Smooth muscle cell (in vitro differentiated cells): Measurements from ENCODE around the gene CD80. TPM values are rescaled to one million over a fixed set of nuclear protein-coding genes. Genes with fewer than 3 reads are reported as not detected.

Source experiments
- DNase-seq: peaks from one replicate; lab custom pipeline; 2025; ENCODE audit not compliant: unreplicated experiment; lab: John Stamatoyannopoulos, UW
- H2AFZ ChIP-seq: fragments of 200-600 bp; sonication (generic); 2 replicates; pipeline ENCODE4 v1.6.0; 2016; ENCODE audit warnings: antibody characterized with exemption, low read depth, mild to moderate bottlenecking
- H3F3A ChIP-seq: fragments of 200-600 bp; sonication (generic); 2 replicates; pipeline ENCODE4 v1.6.0; 2017; ENCODE audit warnings: antibody characterized with exemption, low read depth
- H3K27ac ChIP-seq: fragments of 200-600 bp; sonication (generic); 2 replicates; pipeline ENCODE4 v1.5.1; 2016; ENCODE audit warnings: low read depth, mild to moderate bottlenecking
- H3K27me3 ChIP-seq: fragments of 200-600 bp; sonication (generic); 2 replicates; pipeline ENCODE4 v1.6.1; 2016; ENCODE audit warnings: low read depth, mild to moderate bottlenecking
- H3K36me3 ChIP-seq: fragments of 200-600 bp; sonication (generic); 2 replicates; pipeline ENCODE4 v1.5.1; 2016; ENCODE audit warnings: low read depth
- H3K4me1 ChIP-seq: fragments of 200-600 bp; sonication (generic); 2 replicates; pipeline ENCODE4 v1.5.1; 2016; ENCODE audit warnings: low read depth
- H3K4me2 ChIP-seq: fragments of 200-600 bp; sonication (generic); 2 replicates; pipeline ENCODE4 v1.6.0; 2016; ENCODE audit warnings: mild to moderate bottlenecking
- H3K4me3 ChIP-seq: fragments of 200-600 bp; sonication (generic); 2 replicates; pipeline ENCODE4 v1.5.1; 2016; ENCODE audit warnings: mild to moderate bottlenecking
- H3K79me2 ChIP-seq: fragments of 200-600 bp; sonication (generic); 2 replicates; pipeline ENCODE4 v1.6.0; 2016; ENCODE audit warnings: low read depth, mild to moderate bottlenecking
- H3K9ac ChIP-seq: fragments of 200-600 bp; sonication (generic); 2 replicates; pipeline ENCODE4 v1.6.0; 2016; ENCODE audit warnings: low read depth
- H3K9me3 ChIP-seq: fragments of 200-600 bp; sonication (generic); replicated peaks from 2 replicates; pipeline ENCODE4 v1.5.1; 2016; ENCODE audit warnings: low read depth
- H4K20me1 ChIP-seq: fragments of 200-600 bp; sonication (generic); 2 replicates; pipeline ENCODE4 v1.6.0; 2016; ENCODE audit warnings: low read depth
- WGBS: methylation state at CpG from one replicate; pipeline ENCODE4 v1.1.7; 2016; ENCODE audit warnings: low lambda C conversion rate; 5-methylcytosine and 5-hydroxymethylcytosine counted together
- polyA plus RNA-seq: library from polyadenylated mRNA; unstranded; fragments of >200 nt; fragmentation: Nextera tagmentation; extraction: Ambion mirVana; gene quantifications from 2 replicates; pipeline ENCODE4 v1.2.1, GENCODE V29; 2016
- total RNA-seq: library from RNA; depleted of rRNA; stranded (reverse); fragments of >200 nt; gene quantifications from 2 replicates; pipeline ENCODE4 v1.2.3, GENCODE V29; 2014
- TF ChIP-seq, protein P1 (sequence below): fragments of 200-600 bp; sonication (generic); IDR thresholded peaks from 2 replicates; pipeline ENCODE4 v1.5.1; 2017; ENCODE audit warnings: borderline replicate concordance, mild to moderate bottlenecking, antibody characterized with exemption; ENCODE audit not compliant: insufficient read depth, poor library complexity, severe bottlenecking

The CD80 gene
- total and polyA plus RNA-seq, 2 experiments from 2014 or later = not detected

DNA sequence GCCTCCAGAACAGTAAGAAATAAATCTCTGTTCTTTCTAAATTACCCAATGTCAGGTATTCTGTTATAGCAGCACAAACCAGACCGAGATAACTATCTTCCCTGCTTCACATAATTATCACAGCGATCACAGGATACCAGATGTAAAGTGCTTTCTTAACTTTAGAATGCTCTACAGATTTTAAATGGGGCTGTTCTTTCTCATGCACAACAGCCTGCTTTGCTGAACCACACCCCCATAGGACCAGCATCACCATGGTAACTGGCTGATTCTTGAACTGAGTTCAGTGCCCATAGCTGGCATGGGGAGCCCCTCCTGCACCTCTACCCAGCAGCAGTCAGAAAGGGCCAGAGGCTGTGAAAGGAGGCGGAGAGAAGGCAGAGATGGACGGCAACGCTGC is 7.8 kb downstream of the CD80 start:
- Histone ChIP-seq H2AFZ (no peak overlapping the region), H3F3A (no peaks in the 10 kb centered on the region), H3K9me3 (no peaks in the 10 kb centered on the region), H3K79me2 (no peaks in the 10 kb centered on the region), H3K27ac (no peak overlapping the region), H3K27me3 (no peaks in the 10 kb centered on the region), H3K4me1 (no peaks in the 10 kb centered on the region), H3K4me2 (no peak overlapping the region), H3K9ac (no peak overlapping the region), H4K20me1 (no peaks in the 10 kb centered on the region), H3K36me3 (no peaks in the 10 kb centered on the region), H3K4me3 (no peak overlapping the region)
- 86% methylated on average over 5 of the region's 5 CpGs for WGBS
- TF ChIP-seq, protein P1, sequence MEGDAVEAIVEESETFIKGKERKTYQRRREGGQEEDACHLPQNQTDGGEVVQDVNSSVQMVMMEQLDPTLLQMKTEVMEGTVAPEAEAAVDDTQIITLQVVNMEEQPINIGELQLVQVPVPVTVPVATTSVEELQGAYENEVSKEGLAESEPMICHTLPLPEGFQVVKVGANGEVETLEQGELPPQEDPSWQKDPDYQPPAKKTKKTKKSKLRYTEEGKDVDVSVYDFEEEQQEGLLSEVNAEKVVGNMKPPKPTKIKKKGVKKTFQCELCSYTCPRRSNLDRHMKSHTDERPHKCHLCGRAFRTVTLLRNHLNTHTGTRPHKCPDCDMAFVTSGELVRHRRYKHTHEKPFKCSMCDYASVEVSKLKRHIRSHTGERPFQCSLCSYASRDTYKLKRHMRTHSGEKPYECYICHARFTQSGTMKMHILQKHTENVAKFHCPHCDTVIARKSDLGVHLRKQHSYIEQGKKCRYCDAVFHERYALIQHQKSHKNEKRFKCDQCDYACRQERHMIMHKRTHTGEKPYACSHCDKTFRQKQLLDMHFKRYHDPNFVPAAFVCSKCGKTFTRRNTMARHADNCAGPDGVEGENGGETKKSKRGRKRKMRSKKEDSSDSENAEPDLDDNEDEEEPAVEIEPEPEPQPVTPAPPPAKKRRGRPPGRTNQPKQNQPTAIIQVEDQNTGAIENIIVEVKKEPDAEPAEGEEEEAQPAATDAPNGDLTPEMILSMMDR = no peak
- no peak for DNase-seq

DNA sequence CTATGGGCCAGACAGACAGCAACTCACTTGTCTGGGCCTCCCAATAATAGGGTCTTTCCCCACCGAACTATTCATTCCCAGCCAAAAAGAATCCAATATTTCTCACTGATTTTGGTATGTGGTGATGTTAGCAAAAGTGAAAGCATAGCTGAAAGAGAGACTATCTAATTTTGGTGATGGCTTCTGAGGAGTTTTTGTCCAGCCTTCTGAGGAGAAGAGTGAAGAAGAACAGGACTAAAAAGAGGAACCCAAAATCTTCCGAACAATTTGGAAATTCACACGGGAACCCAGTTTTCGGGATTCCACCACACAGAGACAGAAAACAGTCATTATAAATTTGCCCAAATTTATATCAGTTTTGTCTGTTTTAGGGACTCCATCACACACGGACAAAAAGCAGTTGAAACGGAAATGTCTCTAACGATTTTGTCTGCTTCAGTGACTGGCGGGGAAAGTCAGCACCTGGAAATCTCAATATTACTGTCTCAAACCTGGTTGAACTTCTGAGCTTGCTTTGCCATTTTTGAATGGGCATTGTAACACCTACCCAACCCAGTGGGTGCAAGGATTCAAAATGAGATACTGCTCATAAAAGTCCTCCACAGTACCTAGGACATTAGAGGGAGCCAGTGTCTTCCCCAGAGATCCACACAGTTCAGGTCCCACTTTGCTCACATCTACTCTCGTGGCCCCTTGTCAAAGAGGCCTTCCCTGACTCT is 9.1 kb downstream of the CD80 start:
- Histone ChIP-seq H3K4me1 (no peaks in the 10 kb centered on the region), H3F3A (no peaks in the 10 kb centered on the region), H3K9ac (no peak overlapping the region), H3K4me3 (no peak overlapping the region), H3K27ac (no peak overlapping the region), H3K27me3 (no peaks in the 10 kb centered on the region), H3K9me3 (no peaks in the 10 kb centered on the region), H2AFZ (no peak overlapping the region), H3K79me2 (no peaks in the 10 kb centered on the region), H4K20me1 (no peaks in the 10 kb centered on the region), H3K4me2 (no peak overlapping the region), H3K36me3 (no peaks in the 10 kb centered on the region)
- WGBS = 95% methylated on average over 9 of the region's 9 CpGs
- TF ChIP-seq, protein P1 = no peak
- DNase-seq = no peak

DNA sequence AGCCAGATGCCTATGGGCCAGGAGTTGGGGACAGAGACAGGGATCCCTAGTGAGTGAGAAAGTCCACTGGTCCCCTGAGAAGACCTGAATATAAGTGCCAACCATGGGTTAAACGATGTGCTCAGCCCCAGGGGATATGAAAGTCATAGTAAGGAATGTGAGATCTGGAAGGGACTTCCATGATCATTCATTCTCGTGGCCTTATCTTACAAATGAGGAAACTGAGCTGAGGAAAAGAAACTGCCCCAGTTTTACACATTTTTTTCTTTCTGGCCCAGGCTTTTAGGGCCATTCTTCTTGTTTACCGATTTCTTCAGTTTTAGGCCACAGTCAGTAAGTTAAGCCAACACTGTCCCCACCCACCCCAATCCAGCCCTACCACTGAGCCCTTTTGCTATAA is 11.1 kb downstream of the CD80 start:
- no peak overlapping the region for H3K27ac ChIP-seq
- no peaks in the 10 kb centered on the region for H3K4me1 ChIP-seq
- no peaks in the 10 kb centered on the region for H3K9me3 ChIP-seq
- no peak overlapping the region for H2AFZ ChIP-seq
- TF ChIP-seq, protein P1 = no peak
- no peak overlapping the region for H3K4me3 ChIP-seq
- H3K9ac ChIP-seq = no peak overlapping the region
- no peaks in the 10 kb centered on the region for H3K79me2 ChIP-seq
- no peaks in the 10 kb centered on the region for H3K36me3 ChIP-seq
- no peaks in the 10 kb centered on the region for H3K27me3 ChIP-seq
- 26% methylated on average over 3 of the region's 3 CpGs for WGBS
- H4K20me1 ChIP-seq = no peaks in the 10 kb centered on the region
- no peak overlapping the region for H3K4me2 ChIP-seq
- H3F3A ChIP-seq = no peaks in the 10 kb centered on the region
- DNase-seq = no peak

DNA sequence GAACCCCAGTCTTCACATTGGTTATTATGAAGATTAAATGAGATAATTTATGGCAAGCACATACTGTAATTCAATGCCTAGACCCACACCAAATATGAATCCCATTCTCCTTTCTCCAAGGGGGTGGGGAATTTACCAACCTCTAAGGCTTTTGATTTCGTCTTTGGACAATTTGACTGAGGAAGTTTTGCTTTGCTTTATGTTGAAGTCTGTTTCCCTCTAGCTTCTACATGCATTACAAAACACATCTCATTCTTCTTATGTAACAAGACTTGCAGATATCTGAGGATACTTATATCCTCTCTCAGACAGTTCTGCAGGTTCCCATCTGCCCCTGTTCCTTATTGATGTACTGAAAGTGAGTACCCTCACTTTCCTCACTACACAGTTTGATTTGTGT is 12.2 kb downstream of the CD80 start:
- TF ChIP-seq, protein P1 = no peak
- no peaks in the 10 kb centered on the region for H4K20me1 ChIP-seq
- H3F3A ChIP-seq = no peaks in the 10 kb centered on the region
- no peak overlapping the region for H2AFZ ChIP-seq
- H3K4me2 ChIP-seq = no peak overlapping the region
- H3K4me1 ChIP-seq = no peaks in the 10 kb centered on the region
- 82% methylated on average over 1 of the region's 1 CpG for WGBS
- H3K36me3 ChIP-seq = no peaks in the 10 kb centered on the region
- H3K9me3 ChIP-seq = no peaks in the 10 kb centered on the region
- no peaks in the 10 kb centered on the region for H3K79me2 ChIP-seq
- DNase-seq = no peak
- no peak overlapping the region for H3K27ac ChIP-seq
- no peak overlapping the region for H3K9ac ChIP-seq
- no peaks in the 10 kb centered on the region for H3K27me3 ChIP-seq
- H3K4me3 ChIP-seq = no peak overlapping the region
